ENCODE measurements around the gene CENPO. TPM values are rescaled to one million over a fixed set of nuclear protein-coding genes. Genes with fewer than 3 reads are reported as not detected.

CENPO gene
- total and polyA plus RNA-seq, 8 donors = 9.9 to 33.2 (median 20.0) TPM

DNA sequence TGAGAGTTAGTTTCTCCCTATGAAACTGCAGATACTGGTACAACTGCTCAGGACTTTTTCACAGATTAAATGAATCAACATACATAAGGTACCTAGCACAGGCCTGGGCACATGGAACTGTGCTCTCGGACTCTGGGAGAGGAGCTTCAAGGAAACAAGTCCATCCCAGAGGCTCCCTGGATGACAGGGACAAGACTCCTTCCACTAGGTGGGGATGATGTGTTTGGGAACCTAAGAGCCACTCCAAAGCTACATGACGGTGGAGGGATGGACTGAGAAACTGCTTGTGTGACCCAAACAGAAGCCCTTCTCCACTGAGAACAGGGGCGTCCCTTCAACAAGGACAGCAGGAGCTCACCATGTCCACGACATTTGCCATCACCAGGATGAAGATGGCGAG, 37.1 kb downstream of the CENPO start:
- DNase-seq = no peak
- Histone ChIP-seq H3K27ac (no peak overlapping the region), H3K4me1 (peaks cover 0 to 6% of the 10 kb centered on the region in 2 donors), H3K36me3 (no peaks in the 10 kb centered on the region), H3K4me3 (no peak overlapping the region), H3K27me3 (no peaks in the 10 kb centered on the region), H3K9me3 (no peaks in the 10 kb centered on the region)
- TF ChIP-seq, protein P1, sequence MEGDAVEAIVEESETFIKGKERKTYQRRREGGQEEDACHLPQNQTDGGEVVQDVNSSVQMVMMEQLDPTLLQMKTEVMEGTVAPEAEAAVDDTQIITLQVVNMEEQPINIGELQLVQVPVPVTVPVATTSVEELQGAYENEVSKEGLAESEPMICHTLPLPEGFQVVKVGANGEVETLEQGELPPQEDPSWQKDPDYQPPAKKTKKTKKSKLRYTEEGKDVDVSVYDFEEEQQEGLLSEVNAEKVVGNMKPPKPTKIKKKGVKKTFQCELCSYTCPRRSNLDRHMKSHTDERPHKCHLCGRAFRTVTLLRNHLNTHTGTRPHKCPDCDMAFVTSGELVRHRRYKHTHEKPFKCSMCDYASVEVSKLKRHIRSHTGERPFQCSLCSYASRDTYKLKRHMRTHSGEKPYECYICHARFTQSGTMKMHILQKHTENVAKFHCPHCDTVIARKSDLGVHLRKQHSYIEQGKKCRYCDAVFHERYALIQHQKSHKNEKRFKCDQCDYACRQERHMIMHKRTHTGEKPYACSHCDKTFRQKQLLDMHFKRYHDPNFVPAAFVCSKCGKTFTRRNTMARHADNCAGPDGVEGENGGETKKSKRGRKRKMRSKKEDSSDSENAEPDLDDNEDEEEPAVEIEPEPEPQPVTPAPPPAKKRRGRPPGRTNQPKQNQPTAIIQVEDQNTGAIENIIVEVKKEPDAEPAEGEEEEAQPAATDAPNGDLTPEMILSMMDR (IDR thresholded peaks at IDR 0.05) = no peak
- intact Hi-C loops (cut with DNase I) = no loop called here
- ATAC-seq = no peak

DNA sequence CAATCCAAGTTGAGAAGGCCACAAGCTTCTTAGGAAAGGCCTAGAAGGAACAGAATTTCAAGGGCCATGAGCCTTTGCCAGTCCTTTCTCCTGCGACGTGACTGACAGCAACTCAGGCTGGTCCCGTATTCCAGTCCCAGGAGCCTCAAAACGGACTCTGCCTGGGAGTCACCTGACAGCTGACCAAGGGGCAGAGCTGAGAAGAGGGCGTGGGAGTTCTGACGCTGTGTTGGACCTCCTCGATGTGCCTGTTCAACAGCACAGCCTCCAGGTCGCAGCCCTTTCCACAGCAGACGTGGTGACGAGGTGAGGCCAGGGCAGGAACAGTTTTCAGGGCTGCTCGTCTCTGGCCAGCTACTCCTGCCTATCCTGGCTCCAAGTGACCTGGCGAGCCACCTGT, 37.6 kb downstream of the CENPO start:
- Histone ChIP-seq H3K9me3 (no peaks in the 10 kb centered on the region), H3K27ac (no peak overlapping the region), H3K27me3 (no peaks in the 10 kb centered on the region), H3K4me1 (peaks cover 0 to 6% of the 10 kb centered on the region in 2 donors), H3K36me3 (no peaks in the 10 kb centered on the region), H3K4me3 (no peak overlapping the region)
- no peak for ATAC-seq
- TF ChIP-seq, protein P1 (IDR thresholded peaks at IDR 0.05) = no peak
- intact Hi-C loops (cut with DNase I) = no loop called here
- no peak for DNase-seq

DNA sequence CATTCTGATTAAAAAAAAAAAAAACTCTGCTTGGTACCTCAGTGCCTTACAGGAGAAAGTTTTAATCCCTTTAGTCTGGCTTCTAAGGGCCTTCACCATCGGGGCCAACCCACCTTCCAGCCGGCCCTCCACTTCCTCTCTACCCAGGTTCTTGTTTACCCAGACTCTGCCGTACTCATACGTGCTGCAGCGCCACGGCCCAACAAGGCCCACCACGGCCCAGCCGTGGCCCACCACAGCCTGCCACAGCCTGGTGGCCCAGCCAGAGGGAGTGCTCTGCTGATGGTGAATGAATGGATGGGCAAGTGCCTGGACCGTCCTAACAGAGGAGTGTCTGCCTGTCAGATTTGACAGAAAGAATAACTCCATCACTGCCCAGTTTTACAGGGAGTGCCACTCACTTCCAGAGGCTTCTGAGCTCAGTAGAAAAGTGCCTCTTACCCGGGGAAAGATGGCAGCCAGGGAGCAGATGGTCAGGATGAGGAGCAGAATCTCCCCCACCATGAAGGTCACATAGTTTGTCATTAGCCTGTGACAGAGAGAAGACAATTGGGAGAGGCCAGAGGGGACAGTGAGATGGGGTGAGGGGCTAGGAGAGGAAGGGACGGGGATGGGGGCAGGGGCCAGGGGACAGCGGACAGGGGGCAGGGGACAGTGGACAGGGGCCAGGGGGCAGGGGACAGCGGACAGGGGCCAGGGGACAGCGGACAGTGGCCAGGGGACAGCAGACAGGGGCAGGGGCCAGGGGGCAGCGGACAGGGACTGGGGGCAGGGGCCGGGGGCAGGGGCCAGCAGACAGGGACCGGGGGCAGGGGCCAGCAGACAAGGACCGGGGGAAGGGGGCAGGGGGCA, 38.2 kb downstream of the CENPO start:
- Histone ChIP-seq H3K4me1 (peaks cover 0 to 6% of the 10 kb centered on the region in 2 donors), H3K4me3 (no peak overlapping the region), H3K9me3 (no peaks in the 10 kb centered on the region), H3K27ac (no peak overlapping the region), H3K27me3 (no peaks in the 10 kb centered on the region), H3K36me3 (peaks cover 0 to 3% of the 10 kb centered on the region in 2 donors)
- ATAC-seq = no peak
- TF ChIP-seq, protein P1 (IDR thresholded peaks at IDR 0.05) = no peak
- no peak for DNase-seq
- intact Hi-C loops (cut with DNase I) = no loop called here

DNA sequence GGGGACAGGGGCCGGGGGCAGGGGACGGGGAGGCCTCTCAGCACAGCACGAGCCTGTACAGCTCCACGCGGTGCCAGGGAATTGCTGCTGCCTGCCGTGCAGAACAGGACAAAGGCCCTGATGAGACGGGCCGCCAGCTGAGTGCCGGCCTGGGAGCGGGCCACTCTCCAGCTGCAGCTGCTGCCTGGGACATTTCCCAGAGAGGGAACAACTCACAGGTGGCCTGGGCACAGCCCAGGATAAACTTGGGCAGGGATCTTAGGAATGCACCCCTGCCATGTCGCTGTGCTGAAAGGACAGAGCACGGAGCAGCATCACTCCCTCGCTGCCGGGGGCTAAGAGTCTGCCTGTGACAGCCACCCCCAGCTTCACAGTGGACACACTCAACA, 38.8 kb downstream of the CENPO start:
- ATAC-seq (peak; percentile 27), DNase-seq (peak in 1 of 4 donors; percentile 10)
- Histone ChIP-seq H3K27me3 (no peaks in the 10 kb centered on the region), H3K9me3 (no peaks in the 10 kb centered on the region), H3K4me3 (no peak overlapping the region), H3K27ac (no peak overlapping the region), H3K36me3 (peaks cover 0 to 6% of the 10 kb centered on the region in 2 donors), H3K4me1 (peaks cover 0 to 6% of the 10 kb centered on the region in 2 donors)
- intact Hi-C loops (cut with DNase I) = no loop called here
- TF ChIP-seq, protein P1 (IDR thresholded peaks at IDR 0.05) = no peak

DNA sequence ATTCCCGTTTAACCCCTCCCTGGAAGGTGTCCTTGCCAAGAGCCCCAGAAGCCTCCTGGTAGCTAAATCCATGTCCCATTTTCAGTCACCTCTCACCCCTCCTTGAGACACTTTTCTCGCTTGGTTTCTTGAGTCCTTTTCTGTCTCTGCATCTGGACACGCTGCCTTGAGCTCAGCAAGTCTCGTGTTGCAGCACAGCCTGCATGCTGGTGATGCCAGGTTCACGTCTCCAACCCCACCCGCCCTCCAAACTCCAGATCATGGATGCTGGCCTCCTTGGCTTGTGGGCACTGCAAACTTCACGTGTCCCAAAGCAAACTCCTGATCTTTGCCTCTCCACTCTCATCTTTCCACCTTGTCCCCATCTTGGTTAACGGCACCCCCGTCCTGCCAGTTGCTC, 39.3 kb downstream of the CENPO start:
- intact Hi-C loops (cut with DNase I) = no loop called here
- Histone ChIP-seq H3K4me3 (no peak overlapping the region), H3K9me3 (no peaks in the 10 kb centered on the region), H3K4me1 (peaks cover 0 to 4% of the 10 kb centered on the region in 2 donors), H3K27ac (no peak overlapping the region), H3K27me3 (no peaks in the 10 kb centered on the region), H3K36me3 (peaks cover 0 to 6% of the 10 kb centered on the region in 2 donors)
- TF ChIP-seq, protein P1 (IDR thresholded peaks at IDR 0.05) = no peak
- no peak for ATAC-seq
- no peak for DNase-seq
